ENCODE data around the gene MAD1L1.
A peak's percentile ranks its signal among the peaks of the same experiment; 100 is the strongest.
"Not testable (repeated sequence)": the region's sequence is repeated elsewhere in the genome, so short reads cannot be mapped to it uniquely, and the experiment has no call there.

MAD1L1 gene

DNA sequence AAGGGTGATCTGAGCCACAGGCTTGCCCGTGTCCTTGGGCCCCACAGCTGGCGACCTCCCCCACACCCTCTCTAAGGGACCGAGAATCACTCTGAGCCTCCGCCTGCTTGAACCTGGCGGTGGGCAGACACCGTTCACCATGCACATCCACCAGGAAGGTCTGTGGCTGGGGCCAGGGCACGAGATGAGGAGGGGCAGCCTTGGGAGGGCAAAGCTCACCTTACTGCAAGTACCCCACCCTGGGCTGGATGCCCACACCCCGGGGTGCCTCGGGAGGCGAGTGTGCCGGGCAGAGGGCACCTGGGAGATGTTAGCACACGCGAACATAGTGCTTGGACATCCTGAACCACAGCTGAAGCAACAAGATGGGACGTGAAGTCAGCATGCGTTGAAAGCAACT, 350.8 kb downstream of the MAD1L1 start:
- no peak for DNase-seq (ENCODE audit: low read depth)
- TF ChIP-seq, protein P1, sequence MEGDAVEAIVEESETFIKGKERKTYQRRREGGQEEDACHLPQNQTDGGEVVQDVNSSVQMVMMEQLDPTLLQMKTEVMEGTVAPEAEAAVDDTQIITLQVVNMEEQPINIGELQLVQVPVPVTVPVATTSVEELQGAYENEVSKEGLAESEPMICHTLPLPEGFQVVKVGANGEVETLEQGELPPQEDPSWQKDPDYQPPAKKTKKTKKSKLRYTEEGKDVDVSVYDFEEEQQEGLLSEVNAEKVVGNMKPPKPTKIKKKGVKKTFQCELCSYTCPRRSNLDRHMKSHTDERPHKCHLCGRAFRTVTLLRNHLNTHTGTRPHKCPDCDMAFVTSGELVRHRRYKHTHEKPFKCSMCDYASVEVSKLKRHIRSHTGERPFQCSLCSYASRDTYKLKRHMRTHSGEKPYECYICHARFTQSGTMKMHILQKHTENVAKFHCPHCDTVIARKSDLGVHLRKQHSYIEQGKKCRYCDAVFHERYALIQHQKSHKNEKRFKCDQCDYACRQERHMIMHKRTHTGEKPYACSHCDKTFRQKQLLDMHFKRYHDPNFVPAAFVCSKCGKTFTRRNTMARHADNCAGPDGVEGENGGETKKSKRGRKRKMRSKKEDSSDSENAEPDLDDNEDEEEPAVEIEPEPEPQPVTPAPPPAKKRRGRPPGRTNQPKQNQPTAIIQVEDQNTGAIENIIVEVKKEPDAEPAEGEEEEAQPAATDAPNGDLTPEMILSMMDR (IDR thresholded peaks at IDR 0.05; ENCODE audit: low read length, missing control alignments), result no peak
- H3K4me3 ChIP-seq (replicated peaks; ENCODE audit: low read depth, low read length), result no peak overlapping the region

DNA sequence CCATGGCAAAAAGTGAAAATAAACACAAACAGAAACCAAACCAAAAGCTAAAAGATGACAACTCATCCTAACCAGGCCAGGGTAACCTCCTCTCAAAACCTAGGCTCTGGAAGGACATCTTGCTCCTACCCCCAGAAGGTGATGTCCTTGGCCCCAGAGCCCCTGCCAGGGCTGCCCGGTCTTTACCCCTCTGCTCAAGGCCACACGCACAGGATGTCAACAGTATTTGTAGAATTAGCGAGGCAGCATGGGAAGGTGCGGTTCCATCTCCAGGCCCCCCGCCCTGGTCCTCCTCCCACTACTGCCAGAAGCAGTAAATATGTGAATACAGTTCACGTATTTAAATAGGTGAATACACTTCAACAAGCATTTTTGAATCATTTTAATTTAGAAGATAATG, 356.1 kb downstream of the MAD1L1 start:
- DNase-seq (ENCODE audit: low read depth); H3K4me3 ChIP-seq (replicated peaks; ENCODE audit: low read depth, low read length): not testable (repeated sequence)

DNA sequence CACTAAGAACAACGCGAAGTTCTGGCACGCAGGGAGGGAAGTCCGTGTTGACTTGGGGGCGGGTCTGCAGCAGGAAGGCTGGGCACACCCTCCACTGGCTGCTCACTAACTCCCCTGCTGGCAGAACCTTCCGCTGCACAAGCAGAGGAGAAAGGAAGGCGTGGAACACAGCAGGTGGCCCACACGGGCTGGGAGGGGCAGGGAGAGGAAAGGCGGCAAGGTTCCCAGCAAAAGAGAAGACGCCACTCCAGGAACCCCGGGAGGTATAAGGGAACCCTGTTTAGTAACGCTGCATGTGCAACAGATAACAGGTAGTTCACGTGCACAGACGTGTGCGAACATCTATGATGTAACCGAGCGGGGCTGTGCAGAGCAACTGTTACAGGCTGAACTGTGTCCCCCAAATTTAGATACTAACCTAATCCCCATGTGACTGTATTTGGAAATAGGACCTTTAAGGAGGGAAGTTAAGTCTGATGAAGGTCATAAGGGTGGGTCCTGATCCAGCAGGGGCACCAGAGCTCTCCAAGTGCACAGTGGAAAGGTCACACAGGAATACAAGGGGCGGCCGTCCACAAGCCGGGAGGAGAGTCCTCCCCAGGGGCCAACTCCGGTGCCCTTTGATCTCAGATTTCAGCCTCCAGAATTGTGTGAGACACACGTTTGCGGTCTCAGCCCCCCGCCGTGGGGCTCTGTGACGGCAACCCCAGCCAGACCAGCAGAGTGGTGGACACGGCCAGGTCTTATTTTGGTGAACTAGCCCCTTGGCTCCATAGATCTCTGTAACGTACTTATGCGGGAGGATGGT, 357.1 kb downstream of the MAD1L1 start:
- DNase-seq (ENCODE audit: low read depth); H3K4me3 ChIP-seq (replicated peaks; ENCODE audit: low read depth, low read length): not testable (repeated sequence)
- TF ChIP-seq, protein P1 (IDR thresholded peaks at IDR 0.05; ENCODE audit: low read length, missing control alignments), result peak; percentile 18

DNA sequence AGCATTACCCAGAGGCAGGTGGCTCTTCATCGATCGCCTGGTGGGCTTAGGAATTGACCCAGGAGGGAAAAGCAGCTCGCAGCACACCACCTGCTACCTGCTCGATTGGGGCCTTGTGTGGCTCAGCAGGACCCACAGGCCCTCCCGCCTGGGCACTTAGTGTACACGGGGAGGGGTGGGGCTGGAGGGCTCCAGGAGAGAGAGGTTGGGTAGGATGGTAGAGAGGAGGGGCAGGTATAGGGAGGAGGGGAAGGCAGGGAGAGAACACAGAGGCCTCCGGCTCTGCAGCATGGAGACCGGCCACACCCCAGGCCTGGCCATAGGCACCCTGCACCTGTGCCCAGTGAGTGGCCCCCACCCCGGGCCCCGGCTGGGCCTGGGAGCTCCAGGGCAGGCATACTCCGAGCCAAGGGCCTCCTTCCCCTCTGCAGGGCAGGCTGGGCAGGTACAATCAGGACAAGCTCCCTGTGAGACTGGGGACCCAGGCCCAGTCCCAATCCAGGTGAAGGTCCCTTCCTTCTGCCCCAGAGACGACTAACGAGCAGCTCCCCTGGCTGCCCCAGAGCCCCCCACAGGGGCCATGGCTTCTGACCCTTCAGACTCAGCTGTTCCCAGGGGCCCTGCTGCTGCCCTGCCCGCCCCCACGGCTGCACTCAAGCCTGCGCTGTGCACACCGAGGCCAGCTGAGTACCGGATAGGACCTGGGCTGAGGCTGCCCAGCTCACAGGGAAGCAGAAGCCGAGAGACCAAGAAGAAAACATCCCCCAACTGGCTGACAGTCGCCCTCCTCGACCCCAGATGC, 358.0 kb downstream of the MAD1L1 start:
- not testable (repeated sequence) for H3K4me3 ChIP-seq (replicated peaks; ENCODE audit: low read depth, low read length); DNase-seq (ENCODE audit: low read depth)

DNA sequence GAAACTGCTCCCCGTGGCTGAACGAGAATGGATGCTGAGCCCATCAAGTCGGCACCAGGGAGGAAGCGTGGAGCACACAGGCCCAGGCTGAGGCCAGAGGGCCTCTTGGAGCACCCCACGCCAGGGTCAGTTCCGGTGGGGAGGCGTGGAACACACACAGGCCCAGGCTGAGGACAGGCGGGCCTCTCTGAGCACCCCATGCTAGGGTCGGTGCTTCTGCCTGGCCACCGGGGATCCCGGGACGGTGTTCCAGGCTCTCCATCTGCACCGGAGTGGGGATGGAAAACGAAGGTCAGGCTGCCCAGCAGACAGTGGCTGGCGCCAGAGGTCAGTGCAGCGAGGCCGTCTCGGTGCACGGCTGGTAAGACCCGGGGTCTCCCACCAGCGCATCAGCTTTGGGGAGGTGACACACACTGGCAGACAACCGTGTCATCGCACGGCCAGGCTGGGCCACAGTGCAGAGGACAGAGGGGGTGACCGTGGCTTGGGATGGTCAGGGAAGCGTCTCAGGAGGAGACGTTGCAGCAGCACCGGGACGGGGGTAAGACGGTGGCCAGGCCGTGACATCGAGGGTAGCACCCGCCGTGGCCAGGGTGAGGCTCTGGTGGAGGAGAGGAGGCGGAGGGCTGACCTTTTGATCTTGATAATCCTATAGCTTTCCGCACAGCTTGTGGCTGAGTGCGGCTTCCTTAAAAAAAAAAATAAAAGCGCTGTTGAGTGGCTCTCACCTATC, 358.7 kb downstream of the MAD1L1 start:
- TF ChIP-seq, protein P1 (IDR thresholded peaks at IDR 0.05; ENCODE audit: low read length, missing control alignments), result no peak
- H3K4me3 ChIP-seq (replicated peaks; ENCODE audit: low read depth, low read length), result no peak overlapping the region
- DNase-seq (ENCODE audit: low read depth), result no peak

DNA sequence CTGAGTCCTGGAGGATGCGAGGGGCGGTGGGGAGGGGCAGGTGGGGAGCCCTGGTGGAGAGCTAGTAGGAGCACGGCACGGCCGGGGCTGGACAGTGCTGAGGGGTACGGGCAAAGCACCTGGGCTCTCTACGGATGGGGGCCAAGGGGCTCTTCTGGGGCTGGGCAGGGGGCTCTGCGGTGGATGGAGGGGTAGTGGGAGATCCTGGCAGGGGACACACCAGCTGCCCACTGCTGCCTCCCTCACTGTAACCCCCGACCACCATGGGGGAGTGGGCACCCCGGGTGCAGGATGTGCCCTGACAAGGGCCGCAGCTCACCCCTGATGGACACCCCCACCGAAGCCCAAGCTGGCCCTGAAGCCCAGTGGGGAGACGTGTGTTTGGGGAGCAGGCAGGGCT, 359.3 kb downstream of the MAD1L1 start:
- TF ChIP-seq, protein P1 (IDR thresholded peaks at IDR 0.05; ENCODE audit: low read length, missing control alignments), result no peak
- no peak for DNase-seq (ENCODE audit: low read depth)
- no peak overlapping the region for H3K4me3 ChIP-seq (replicated peaks; ENCODE audit: low read depth, low read length)

DNA sequence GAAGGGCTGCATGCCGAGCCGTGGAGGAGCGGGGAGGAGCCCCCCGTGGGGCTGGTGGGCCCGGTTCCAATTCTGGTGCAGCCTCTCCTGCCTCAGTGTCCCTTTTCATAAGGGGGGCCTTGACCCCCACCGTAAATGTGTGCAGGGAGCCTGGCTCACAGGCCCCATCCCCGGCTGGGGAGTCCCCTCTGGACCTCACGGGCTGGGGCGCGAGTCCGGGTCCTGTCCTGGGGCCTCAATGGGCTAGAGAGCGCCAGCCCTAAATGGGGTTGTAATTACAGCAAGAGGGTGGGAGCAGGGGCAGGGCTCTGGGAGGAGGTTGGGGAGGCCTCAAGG, 359.7 kb downstream of the MAD1L1 start:
- TF ChIP-seq, protein P1 (IDR thresholded peaks at IDR 0.05; ENCODE audit: low read length, missing control alignments), result no peak
- no peak overlapping the region for H3K4me3 ChIP-seq (replicated peaks; ENCODE audit: low read depth, low read length)
- no peak for DNase-seq (ENCODE audit: low read depth)
